SK-N-SH (cell line): ENCODE measurements around the gene WNT4. TPM values are rescaled to one million over a fixed set of nuclear protein-coding genes. Genes with fewer than 3 reads are reported as not detected.

Source experiments
- CTCF ChIA-PET: fragments of 300-600, 350-600 bp; formaldehyde crosslinking; extraction: SDS; loops from one replicate; lab custom pipeline; 2021; lab: Yijun Ruan, JAX
- POLR2A ChIA-PET: fragments of 350-600 bp; sonication (Branson Sonifier 250); formaldehyde crosslinking; extraction: SDS; loops from one replicate; lab custom pipeline; 2020; ENCODE audit warnings: antibody characterized with exemption, inconsistent platforms; lab: Yijun Ruan, JAX
- DNase-seq: peaks from one replicate; pipeline ENCODE4 v3.0.0; 2012
- H2AFZ ChIP-seq: fragments of 200-600 bp; sonication (generic); 2 replicates; pipeline ENCODE4 v1.8.1; 2016; ENCODE audit warnings: antibody characterized with exemption, mild to moderate bottlenecking, low read depth
- H3F3A ChIP-seq: fragments of 200-600 bp; sonication (generic); replicated peaks from 2 replicates; pipeline ENCODE3; 2016; ENCODE audit warnings: antibody characterized with exemption, mild to moderate bottlenecking; ENCODE audit not compliant: insufficient read depth
- H3K27ac ChIP-seq, 2 experiments: fragments of 200-500 bp in 1 of 2; fragments of 200-600 bp in 1 of 2; sonication (Bioruptor generic) in 1 of 2; sonication (generic), shearing (Covaris generic) in 1 of 2; 2 replicates each; pipeline versions ENCODE4 v1.5.1 to v1.6.1; 2014 to 2016; ENCODE audit warnings: low read depth in 2 of 2, inconsistent platforms in 1 of 2, low read length in 1 of 2, mild to moderate bottlenecking in 1 of 2, mixed read lengths in 1 of 2
- H3K27me3 ChIP-seq: fragments of 200-600 bp; sonication (generic), shearing (Covaris generic); 2 replicates; pipeline ENCODE4 v1.6.1; 2016; ENCODE audit warnings: mixed run types; ENCODE audit not compliant: insufficient read depth
- H3K36me3 ChIP-seq, 2 experiments: fragments of 200-500 bp in 1 of 2; fragments of 200-600 bp in 1 of 2; sonication (Bioruptor generic) in 1 of 2; sonication (generic) in 1 of 2; replicated peaks in 1 of 2; 2 replicates each; pipeline versions ENCODE3 to v1.5.1; 2014 to 2016; ENCODE audit warnings: low read length in 1 of 2, mild to moderate bottlenecking in 1 of 2; ENCODE audit not compliant: insufficient read depth in 2 of 2, control insufficient read depth in 1 of 2
- H3K4me1 ChIP-seq, 2 experiments: fragments of 200-500 bp in 1 of 2; fragments of 200-600 bp in 1 of 2; sonication (Bioruptor generic) in 1 of 2; sonication (generic), shearing (Covaris generic) in 1 of 2; 2 replicates each; pipeline versions ENCODE4 v1.5.1 to v1.6.1; 2014 to 2016; ENCODE audit warnings: low read depth in 1 of 2, low read length in 1 of 2, mixed run types in 1 of 2; ENCODE audit not compliant: insufficient read depth in 2 of 2, control insufficient read depth in 1 of 2
- H3K4me2 ChIP-seq: fragments of 200-600 bp; sonication (generic), shearing (Covaris generic); 2 replicates; pipeline ENCODE4 v1.6.1; 2017; ENCODE audit warnings: mixed run types
- H3K4me3 ChIP-seq, 2 experiments: fragments of 200-500 bp in 1 of 2; fragments of 200-600 bp in 1 of 2; sonication (Bioruptor generic) in 1 of 2; sonication (generic), shearing (Covaris generic) in 1 of 2; 2 replicates each; pipeline versions ENCODE4 v1.5.1 to v1.8.1; 2014 to 2016; ENCODE audit warnings: low read depth in 2 of 2, inconsistent platforms in 1 of 2, low read length in 1 of 2, mild to moderate bottlenecking in 1 of 2, mixed read lengths in 1 of 2, moderate library complexity in 1 of 2
- H3K79me2 ChIP-seq: fragments of 200-600 bp; sonication (generic); 2 replicates; pipeline ENCODE4 v1.8.1; 2017; ENCODE audit warnings: mild to moderate bottlenecking; ENCODE audit not compliant: insufficient read depth
- H3K9ac ChIP-seq: fragments of 200-600 bp; sonication (generic); 2 replicates; pipeline ENCODE4 v1.6.1; 2017; ENCODE audit warnings: mixed run types
- H3K9me2 ChIP-seq: fragments of 200-600 bp; sonication (generic); 2 replicates; pipeline ENCODE4 v1.6.1; 2017; ENCODE audit warnings: mixed run types
- H3K9me3 ChIP-seq: fragments of 200-600 bp; sonication (generic); 2 replicates; pipeline ENCODE4 v1.6.1; 2017; ENCODE audit warnings: mixed run types, mild to moderate bottlenecking, moderate library complexity
- H4K20me1 ChIP-seq: fragments of 200-600 bp; sonication (generic); 2 replicates; pipeline ENCODE4 v1.6.1; 2017; ENCODE audit warnings: mild to moderate bottlenecking, mixed run types; ENCODE audit not compliant: insufficient read depth
- CHD2 ChIP-seq: fragments of 150-350 bp; IDR thresholded peaks from 2 replicates; pipeline ENCODE4 v1.6.1; 2018; ENCODE audit warnings: low read length; ENCODE audit not compliant: partially characterized antibody
- CTCF ChIP-seq: fragments of 200-600 bp; sonication (generic); IDR thresholded peaks from 2 replicates; pipeline ENCODE4 v1.6.1; 2017; ENCODE audit warnings: antibody characterized with exemption, mild to moderate bottlenecking, moderate library complexity
- ELF1 ChIP-seq: IDR thresholded peaks from 2 replicates; pipeline ENCODE4 v1.4.0; 2012
- EZH2phosphoT487 ChIP-seq: fragments of 200-600 bp; sonication (generic); IDR thresholded peaks from 2 replicates; pipeline ENCODE4 v1.6.1; 2017; ENCODE audit warnings: low read depth, mixed run types, mild to moderate bottlenecking, antibody characterized with exemption, moderate library complexity, borderline replicate concordance
- MAX ChIP-seq: IDR thresholded peaks from 2 replicates; pipeline ENCODE4 v1.4.0; 2012; ENCODE audit warnings: low read depth
- MEF2A ChIP-seq: IDR thresholded peaks from 2 replicates; pipeline ENCODE4 v1.4.0; 2012; ENCODE audit warnings: low read depth, borderline replicate concordance
- MXI1 ChIP-seq: IDR thresholded peaks from 2 replicates; pipeline ENCODE4 v1.6.1; 2012; ENCODE audit warnings: mild to moderate bottlenecking, low read depth, low read length, improper control_type of control experiment
- NRF1 ChIP-seq: IDR thresholded peaks from 2 replicates; pipeline ENCODE4 v1.6.1; 2012; ENCODE audit warnings: low read depth, mild to moderate bottlenecking, low read length
- POLR2AphosphoS5 ChIP-seq: IDR thresholded peaks from 2 replicates; pipeline ENCODE4 v1.6.1; 2012; ENCODE audit warnings: low read depth, low read length
- RAD21 ChIP-seq: IDR thresholded peaks from 2 replicates; pipeline ENCODE4 v1.6.1; 2012; ENCODE audit warnings: mild to moderate bottlenecking, low read length
- SIN3A ChIP-seq: IDR thresholded peaks from 2 replicates; pipeline ENCODE4 v1.6.1; 2012; ENCODE audit warnings: low read depth, mild to moderate bottlenecking, low read length, moderate library complexity, borderline replicate concordance
- SMC3 ChIP-seq: IDR thresholded peaks from 2 replicates; pipeline ENCODE4 v1.6.1; 2012; ENCODE audit warnings: low read depth, low read length, improper control_type of control experiment
- TAF1 ChIP-seq: IDR thresholded peaks from 2 replicates; pipeline ENCODE4 v1.6.1; 2012; ENCODE audit warnings: low read depth, mild to moderate bottlenecking, low read length, moderate library complexity, borderline replicate concordance
- USF1 ChIP-seq: IDR thresholded peaks from 2 replicates; pipeline ENCODE4 v1.4.0; 2012; ENCODE audit warnings: low read depth, borderline replicate concordance
- ZBTB33 ChIP-seq: IDR thresholded peaks from 2 replicates; pipeline ENCODE4 v1.4.0; 2012; ENCODE audit warnings: low read depth, borderline replicate concordance
- WGBS: methylation state at CpG from one replicate; pipeline ENCODE4 v1.1.6; 2017; ENCODE audit warnings: low lambda C conversion rate; 5-methylcytosine and 5-hydroxymethylcytosine counted together
- polyA plus RNA-seq, 3 experiments: library from polyadenylated mRNA; depleted of rRNA; stranded (reverse); fragments of >200 nt; gene quantifications; 2 replicates each; pipeline ENCODE4 v1.2.3, GENCODE V29; 2012

WNT4 gene
- polyA plus RNA-seq, 1 of the 3 experiments (the other 2 are of a cell fraction) = 0.03 TPM

GRCh38 chr1:22163564-22163963 is 20.7 kb upstream of the WNT4 start:
- Histone ChIP-seq H3K9ac (no peak overlapping the region), H3K36me3 (no peaks in the 10 kb centered on the region), H3K27ac (no peak overlapping the region), H3K79me2 (no peaks in the 10 kb centered on the region), H3K9me3 (no peaks in the 10 kb centered on the region), H3K9me2 (no peaks in the 10 kb centered on the region), H3F3A (no peaks in the 10 kb centered on the region), H3K4me1 (peaks cover 0 to 16% of the 10 kb centered on the region in 2 experiments; a peak in 1 of 4 replicates), H3K4me3 (no peak overlapping the region), H3K4me2 (no peak overlapping the region), H3K27me3 (no peaks in the 10 kb centered on the region; the same call in 1 of the 2 replicates), H4K20me1 (no peaks in the 10 kb centered on the region), H2AFZ (no peak overlapping the region)
- ChIA-PET CTCF (interaction anchor here (1.5 kb wide), 1 partner anchor 58 kb away, joined by 4 read pairs; no protein-coding TSS in a partner anchor), POLR2A (no interaction called here)
- DNase-seq = no peak
- WGBS = 93% methylated on average over 5 of the region's 6 CpGs
- no peak for TF ChIP-seq CTCF
- TF ChIP-seq ZBTB33 = no peak
- no peak for TF ChIP-seq SIN3A
- TF ChIP-seq EZH2phosphoT487 = no peak
- TF ChIP-seq ELF1 = no peak
- no peak for TF ChIP-seq SMC3
- TF ChIP-seq CHD2 = no peak
- no peak for TF ChIP-seq POLR2AphosphoS5
- TF ChIP-seq NRF1 = no peak
- TF ChIP-seq MXI1 = no peak
- TF ChIP-seq USF1 = no peak
- no peak for TF ChIP-seq MEF2A
- TF ChIP-seq TAF1 = no peak
- no peak for TF ChIP-seq RAD21
- TF ChIP-seq MAX = no peak
